DLD1 (cell line): ENCODE results near the gene NKIRAS1.
"Not testable (repeated sequence)": the region's sequence is repeated elsewhere in the genome, so short reads cannot be mapped to it uniquely, and the experiment has no call there.

ENCODE experiments used
- in situ Hi-C: cut with HindIII; loops from 2 replicates; pipeline ENCODE4 v1.10.0; 2017; ENCODE audit warnings: low sequenced_read_pairs

The NKIRAS1 gene

DNA sequence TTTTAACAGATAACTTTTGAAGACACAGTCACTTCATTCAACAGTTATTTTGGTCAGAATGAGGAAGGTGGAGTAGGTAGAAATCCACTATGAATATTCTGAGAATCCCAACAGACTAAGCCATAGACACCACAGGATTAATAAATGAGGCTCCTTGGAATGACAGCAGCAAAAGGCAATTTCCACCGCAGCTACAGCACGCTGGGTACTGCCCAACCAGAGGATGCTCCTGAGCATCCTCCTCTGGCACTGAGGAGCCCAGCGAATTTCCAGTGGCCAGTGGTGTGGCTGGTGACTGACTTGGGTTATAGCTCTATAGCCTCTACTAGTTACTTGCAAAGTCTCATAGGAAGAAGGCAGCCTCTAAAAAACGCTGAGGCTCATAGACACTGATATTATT lies 24.6 kb upstream of the NKIRAS1 start:
- in situ Hi-C loops: no loop called here

DNA sequence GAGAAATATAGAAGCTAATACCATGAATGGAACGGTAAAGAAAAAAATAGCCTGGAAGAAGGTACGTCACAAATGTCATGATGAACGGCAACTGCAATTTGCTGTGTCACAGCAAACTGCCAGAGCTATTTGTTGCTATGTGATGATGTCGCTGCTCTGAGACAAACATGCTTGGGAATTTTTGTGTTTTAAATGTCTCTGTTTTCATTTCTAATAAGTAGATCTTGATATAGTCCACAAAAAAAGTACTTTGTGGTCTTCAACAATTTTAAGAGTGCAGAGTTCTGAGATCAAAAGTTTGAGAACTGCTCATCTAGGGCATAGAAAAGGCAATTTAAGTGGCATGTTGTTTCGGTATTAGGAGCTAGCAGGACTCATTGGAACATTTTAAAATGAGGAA lies 24.0 kb upstream of the NKIRAS1 start:
- in situ Hi-C loops: no loop called here

DNA sequence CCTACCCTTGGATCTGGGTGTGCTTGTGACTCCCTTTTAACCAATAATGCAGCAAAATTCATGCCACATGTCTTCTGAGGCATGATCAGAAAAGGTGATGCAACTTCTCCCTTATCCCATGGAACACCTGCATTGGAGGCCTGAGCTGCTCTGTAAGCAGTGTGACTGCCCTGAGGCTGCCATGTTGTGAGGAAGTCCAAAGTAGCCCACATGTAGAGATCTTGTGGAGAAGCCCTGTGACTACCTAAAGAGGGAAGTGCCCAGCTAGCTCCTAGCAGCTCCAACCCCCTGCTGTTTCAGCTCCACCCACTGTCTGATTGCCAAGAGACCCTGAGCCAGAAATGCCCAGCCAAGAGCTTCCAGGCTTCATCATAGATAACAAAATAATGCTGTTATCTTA lies 21.9 kb upstream of the NKIRAS1 start:
- in situ Hi-C loops: no loop called here

DNA sequence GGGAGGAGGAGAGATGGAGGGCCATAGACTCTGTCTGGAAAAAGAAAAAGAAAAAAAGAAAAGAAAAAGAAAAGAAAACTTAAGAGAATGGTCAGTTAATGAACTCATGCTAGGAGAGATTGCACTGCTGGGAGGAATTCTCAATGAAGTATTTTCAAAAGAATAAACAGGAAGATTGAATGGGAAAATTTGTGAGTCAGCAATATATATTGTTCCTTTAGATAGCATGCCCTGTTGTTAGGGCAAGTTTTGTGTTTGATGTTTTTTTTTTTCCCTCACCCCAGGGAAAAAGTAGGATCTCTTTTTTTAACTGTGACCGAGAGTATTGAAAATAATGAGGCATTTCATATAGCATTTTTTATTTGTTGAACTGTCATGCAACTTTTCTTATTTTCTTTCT lies 20.5 kb upstream of the NKIRAS1 start:
- in situ Hi-C loops: no loop called here

DNA sequence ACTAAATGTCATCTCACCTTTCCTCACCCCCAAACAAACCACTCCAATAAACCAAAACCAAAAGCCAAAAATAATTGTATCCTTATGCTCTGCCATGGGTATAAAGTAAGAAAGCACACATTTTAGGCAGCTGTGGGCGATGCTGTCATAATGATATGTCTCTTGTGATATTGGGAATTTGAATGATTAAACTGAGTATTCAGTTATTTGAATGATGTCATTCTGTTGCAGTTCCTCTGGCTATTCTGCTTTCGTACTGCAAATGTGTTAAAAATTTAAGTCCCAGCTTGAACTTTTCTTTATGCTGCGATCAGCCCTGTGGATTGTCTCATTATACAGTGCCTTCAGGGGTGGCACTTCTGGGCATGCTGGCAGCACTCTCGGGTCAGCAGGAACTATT lies 17.5 kb upstream of the NKIRAS1 start:
- in situ Hi-C loops: no loop called here

DNA sequence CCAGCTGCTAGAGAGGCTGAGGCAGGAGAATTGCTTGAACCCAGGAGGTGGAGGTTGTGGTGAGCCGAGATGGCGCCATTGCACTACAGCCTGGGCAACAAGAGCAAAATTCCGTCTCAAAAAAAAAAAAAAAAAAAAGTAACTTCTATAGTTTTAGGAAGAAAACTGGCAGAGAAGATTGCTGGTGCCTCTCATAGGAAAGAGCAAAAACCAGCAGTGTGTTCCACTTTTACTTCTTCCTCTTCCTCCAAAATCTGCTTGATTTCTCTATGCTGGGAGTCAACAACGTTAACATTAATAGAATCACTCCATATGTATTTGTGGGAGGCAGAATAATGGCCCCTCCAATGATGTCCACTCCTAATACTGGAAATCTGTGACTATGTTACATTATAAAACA lies 15.8 kb upstream of the NKIRAS1 start:
- in situ Hi-C loops: no loop called here

DNA sequence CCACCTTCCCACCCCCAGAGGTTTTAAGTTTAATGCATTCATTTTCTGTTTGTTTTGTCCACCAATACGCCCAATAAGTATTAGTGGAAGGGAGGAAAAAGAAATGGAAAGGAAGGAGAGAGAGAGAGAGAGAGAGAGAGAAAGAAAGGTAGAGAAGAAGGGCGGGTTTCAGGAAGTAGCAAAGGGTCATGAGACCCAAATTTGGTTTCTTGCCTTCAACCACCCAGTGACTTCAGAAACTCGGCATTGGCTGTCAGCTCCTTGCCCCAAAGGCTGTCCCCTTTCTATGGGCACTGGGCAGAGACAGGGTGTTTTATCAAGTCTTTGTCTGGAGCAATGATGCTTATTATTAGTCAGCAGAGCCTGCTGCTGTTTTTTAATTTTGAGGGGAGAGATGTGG lies 14.8 kb upstream of the NKIRAS1 start:
- in situ Hi-C loops: no loop called here

DNA sequence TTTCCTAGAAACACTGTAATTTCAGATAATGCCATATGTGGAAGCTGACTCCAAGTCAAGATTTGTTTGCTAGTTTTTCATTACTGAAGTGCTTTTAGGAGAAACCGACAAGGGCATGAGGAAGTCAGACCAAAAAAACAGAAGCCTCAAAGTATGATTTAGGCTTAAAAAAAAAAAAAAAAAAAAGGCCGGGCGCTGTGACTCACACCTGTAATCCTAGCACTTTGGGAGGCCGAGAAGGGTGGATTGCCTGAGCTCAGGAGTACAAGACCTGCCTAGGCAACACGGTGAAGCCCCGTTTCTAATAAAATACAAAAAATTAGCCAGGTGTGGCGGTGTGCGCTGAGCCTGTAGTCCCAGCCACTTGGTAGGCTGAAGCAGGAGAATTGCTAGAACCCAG lies 11.7 kb upstream of the NKIRAS1 start:
- in situ Hi-C loops: no loop called here

DNA sequence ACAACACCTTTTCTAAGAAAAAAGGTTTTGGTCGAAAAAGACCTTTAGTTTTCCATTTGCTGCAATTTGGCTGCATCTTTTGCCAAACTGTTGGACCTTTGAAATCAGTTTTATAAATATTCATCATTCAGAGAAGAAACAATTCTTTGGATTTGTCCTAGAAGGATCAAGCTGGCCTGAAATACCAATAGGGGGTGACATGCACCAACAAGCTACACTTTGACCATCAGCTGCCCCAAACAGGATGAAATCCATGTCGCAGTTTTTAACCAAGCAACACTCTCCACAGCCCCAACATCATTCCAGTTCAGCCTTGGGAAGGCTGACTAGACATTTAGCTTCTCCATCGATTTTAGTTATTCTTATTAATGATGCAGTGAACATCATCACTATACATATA lies 9.9 kb upstream of the NKIRAS1 start:
- in situ Hi-C loops: no loop called here

DNA sequence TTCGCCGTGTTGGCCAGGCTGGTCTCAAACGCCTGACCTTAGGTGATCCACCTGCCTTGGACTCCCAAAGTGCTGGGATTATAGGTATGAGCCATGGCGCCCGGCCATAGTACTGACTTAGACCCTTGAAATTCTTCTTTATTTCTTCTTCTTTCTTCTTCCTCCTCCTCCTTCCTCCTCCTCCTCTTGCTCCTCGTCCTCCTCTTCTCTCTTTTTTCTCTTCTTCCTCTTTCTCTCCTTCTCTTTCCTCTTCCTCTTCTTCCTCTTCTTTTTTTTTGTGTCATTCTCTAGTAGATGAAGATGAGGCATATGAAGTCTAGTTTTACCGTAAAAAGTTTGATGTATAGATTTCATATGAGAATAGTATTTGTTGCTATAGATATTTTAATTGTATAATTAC lies 9.5 kb upstream of the NKIRAS1 start:
- in situ Hi-C loops: no loop called here

DNA sequence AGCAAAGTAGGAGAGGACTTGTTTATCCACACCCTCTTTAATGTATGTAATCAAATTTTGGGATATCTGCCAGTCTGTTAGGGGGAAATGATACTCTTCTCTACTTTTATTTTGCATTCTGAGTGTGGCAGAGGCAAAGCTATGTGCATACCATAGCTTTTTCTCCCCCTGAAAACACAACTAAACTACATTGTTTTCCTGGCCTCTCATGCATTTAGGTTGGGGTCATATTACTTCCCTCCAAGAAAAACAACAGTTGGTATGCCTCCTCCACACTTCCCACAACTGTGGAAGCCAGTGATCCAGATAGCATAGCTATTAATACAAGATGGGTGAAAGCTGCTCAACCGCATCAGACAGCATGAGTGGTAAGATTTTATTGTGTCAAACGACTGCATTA lies 7.0 kb upstream of the NKIRAS1 start:
- in situ Hi-C loops: no loop called here

DNA sequence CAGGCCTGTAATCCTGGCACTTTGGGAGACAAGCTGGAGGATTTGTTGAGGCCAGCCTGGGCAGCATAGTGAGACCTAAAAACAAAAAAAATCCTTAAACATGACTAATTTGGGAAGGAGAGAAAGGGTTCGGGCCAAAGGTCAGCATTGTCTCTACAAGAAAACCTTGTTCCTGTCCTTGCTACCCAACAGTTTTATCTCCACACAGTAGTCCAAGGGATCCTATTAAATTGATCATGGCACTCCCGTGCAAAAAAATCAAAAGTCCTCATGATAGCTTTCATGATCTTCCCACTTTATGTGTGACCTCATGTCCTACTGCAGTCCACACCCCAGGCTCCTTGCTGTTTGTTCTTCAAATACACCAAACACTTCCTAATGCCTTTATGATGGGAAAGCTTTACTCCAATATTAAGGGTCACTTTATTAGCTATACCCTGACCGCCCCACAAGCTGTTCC lies 4.3 kb upstream of the NKIRAS1 start:
- in situ Hi-C loops: no loop called here

DNA sequence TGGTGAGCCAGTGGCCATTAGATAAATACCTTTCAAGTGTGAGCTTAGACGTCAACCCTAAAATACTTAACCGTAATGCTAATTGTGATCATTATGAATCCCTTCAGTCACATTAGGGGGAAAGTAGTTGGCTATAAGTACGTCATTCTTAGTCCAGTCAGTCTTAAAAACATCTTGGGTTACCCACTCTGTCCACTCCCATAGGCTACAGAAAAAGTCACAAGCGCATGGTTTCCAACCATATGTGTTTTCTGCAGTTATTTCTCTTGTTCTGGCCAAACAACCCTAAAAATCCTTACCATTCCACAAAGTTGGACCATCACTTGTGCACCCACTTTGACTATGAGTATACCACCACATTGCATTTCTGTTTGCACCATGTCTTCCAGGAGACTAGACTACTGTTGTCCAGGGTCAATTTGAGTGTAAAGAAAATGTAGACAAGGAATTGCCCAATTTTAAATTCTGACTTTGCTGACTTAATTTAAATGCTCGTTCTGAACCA lies 3.4 kb upstream of the NKIRAS1 start:
- in situ Hi-C loops: no loop called here

DNA sequence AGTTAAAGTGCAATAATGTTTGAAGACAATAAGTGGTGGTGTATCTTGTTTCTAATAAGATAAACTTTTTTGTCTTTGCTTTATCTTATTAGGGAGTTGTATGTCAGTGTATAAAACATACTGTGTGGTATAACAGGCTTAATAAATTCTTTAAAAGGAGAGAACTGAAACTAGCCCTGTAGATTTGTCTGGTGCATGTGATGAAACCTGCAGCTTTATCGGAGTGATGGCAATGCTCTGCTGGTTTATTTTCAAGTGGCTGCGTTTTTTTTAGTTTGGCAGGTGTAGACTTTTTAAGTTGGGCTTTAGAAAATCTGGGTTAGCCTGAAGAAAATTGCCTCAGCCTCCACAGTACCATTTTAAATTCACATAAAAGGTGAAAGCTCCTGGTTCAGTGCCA lies 2.8 kb upstream of the NKIRAS1 start:
- in situ Hi-C loops: no loop called here

DNA sequence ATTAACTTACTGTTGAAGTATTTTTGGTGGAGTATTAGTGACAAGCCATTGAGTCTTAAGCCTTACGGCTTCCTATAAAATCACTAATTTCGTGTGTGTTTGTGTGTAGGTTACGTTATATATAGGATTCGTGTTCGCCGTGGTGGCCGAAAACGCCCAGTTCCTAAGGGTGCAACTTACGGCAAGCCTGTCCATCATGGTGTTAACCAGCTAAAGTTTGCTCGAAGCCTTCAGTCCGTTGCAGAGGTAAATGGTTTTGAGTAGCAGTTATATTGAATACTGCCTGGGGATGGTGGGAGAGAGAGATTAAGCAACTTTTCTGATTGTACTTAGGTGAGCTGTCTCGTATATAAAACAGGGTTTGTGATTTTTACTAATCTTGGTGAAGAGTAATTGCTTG lies 1.5 kb upstream of the NKIRAS1 start:
- in situ Hi-C loops: not testable (repeated sequence)

DNA sequence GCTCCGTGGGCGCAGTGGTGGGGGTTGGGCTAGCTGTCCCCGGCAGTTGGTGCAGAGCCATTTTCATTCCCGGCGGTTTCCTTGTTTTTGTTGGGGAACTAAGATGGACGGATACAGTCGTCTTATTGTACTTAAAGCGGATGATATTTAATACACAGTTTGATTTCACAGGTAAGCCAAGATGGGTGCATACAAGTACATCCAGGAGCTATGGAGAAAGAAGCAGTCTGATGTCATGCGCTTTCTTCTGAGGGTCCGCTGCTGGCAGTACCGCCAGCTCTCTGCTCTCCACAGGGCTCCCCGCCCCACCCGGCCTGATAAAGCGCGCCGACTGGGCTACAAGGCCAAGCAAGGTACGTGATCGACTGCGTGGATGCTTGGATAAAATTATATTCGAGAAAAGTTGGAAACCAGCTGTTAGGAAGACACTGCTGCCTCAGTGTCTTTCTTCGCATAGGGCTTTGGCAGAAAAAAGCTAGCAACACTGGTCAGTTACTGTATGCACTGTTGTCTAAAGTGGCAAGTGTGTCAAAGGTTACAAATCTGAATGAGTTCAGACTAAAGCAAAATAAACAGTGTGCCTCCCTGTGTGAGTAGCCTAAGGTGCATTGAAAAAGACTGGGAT lies 1.0 kb upstream of the NKIRAS1 start:
- in situ Hi-C loops: not testable (repeated sequence)

DNA sequence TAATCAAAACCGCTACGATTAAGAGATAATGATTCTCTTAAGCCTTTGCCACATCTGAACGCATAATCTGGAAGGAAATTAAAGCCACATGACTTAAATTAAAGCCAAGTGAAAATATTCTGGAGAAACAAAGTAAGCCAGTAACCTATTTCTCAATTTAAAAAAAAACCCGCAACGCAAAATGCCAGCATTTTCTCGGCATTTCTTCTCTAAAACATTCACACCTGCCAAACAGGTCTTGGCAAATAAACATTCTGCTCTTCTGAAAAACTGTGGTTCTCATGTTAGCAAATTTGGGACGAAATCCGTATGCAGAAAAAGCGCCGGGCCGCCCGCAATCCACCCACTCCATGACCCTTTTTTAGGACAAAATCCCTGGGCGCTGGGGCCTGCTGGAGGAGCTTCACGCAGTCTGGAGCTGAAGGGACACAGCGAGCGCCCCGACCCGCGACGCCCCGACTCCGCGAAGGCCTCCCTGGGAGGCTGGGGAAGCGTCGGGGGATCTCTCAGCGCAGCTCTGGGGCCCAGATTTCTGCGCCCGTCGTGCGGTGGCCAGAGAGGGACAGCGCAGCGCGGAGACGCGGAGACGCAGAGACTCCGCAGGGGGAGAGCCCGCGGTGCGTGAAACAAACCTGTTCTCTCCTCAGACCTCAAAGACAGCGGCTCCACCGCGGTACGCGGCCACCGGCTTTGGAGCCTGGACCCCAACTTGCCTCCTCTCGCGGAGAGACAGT lies 471 bp downstream of the NKIRAS1 start:
- in situ Hi-C loops: no loop called here

DNA sequence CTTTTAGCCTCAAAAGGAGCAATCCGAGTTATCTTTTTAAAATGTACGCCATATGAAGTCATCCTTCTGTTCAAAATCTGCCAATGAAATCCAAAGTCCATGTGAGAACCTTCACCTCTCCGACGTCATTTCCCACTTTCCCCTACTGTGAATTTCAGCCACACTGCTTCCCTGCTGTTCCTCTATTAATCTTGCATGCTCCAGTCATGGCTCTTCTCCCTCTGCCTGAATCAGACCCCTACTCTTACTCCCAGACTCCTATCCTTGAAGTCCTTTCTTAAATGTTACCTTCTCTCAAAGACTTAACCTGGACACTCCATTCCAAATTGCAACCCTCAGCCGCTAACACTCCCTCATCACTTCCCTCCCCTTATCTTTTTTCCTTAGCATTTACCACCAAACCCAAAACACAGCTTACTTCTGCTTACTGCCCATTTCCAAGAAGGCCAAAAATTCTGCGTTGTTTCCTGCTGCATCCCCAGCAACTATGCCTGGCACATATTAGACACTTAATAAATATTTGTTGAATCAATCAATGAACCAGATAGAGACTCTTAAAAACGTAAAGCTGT lies 1.2 kb downstream of the NKIRAS1 start:
- in situ Hi-C loops: no loop called here

DNA sequence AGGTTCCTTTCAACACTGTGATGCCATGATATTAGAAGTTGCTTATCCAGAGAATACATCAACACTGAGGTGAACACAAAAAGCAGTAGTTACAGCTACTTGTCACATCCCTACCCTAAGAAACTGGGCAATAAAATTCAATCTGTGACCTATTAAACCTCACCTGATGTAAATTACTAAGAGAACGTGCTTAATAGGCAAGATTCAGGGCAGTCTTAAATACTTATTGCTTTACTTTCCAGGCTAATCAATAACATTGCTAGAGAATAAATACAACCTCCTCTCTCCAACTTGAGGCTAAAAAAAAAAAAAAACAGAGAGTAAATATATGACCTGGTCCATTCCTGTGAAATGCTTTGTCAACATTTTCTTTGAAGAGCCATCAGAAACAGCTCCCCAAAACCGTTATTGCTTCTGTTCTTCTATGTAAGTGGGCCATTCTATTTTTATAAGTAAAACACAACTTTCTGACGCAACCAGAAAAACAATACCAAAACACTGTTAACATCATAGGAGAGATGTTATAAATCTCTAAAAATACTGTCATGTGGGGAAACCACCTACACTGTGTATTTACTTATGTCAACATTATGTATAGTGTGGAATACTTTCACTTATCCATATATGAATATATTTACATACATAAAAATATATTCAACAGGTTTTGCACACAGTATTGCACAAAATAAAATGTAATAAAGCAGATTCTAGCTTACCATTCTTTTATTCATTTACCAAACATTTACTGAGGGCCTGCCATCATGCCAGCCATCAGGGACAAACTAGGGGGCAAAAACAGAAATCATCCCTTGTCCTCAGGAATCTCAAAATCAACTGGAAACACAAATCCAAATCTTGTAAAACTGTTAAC lies 2.7 kb downstream of the NKIRAS1 start:
- in situ Hi-C loops: no loop called here

DNA sequence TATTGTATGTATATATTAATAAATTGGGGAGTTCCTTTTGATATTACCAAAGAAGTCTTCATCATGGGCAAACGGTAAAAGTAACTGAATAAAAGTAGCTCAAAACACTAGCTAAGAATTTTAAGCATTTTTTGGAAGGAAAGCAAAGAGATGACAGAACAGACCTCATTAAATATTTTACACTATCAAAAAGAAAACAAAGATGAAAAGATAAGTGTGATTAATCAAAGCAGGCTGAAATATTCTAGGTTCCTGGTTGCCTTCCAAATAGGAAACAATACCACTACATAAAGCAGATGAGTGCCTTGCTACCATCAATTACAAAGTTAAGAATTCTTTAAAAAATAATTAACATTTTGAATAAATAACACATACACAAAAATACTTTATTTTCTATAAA lies 3.6 kb downstream of the NKIRAS1 start:
- in situ Hi-C loops: no loop called here

DNA sequence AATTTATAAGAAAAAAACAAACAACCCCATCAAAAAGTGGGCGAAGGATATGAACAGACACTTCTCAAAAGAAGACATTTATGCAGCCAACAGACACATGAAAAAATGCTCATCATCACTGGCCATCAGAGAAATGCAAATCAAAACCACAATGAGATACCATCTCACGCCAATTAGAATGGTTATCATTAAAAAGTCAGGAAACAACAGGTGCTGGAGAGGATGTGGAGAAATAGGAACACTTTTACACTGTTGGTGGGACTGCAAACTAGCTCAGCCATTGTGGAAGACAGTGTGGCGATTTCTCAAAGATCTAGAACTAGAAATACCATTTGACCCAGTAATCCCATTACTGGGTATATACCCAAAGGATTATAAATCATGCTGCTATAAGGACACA lies 4.5 kb downstream of the NKIRAS1 start:
- in situ Hi-C loops: not testable (repeated sequence)
